GM19468 (cell line): ENCODE data around the gene TRAM2.

Experiments used
- ATAC-seq: cut with Tn5 transposase; IDR thresholded peaks from one replicate; pipeline ENCODE4 v1.9.1; 2021; ENCODE audit warnings: mild to moderate bottlenecking, moderate library complexity, moderate number of reproducible peaks; ENCODE audit not compliant: unreplicated experiment; ENCODE audit errors: extremely low read depth

TRAM2 gene

GRCh38 chr6:52571099-52571755 is 5.6 kb downstream of the TRAM2 start:
- no peak for ATAC-seq

GRCh38 chr6:52570291-52570700 is 6.6 kb downstream of the TRAM2 start:
- ATAC-seq, result no peak

- no peak for ATAC-seq
These were observed 8.5 kb downstream of the TRAM2 start for GRCh38 chr6:52568320-52568719.

- no peak for ATAC-seq
These were observed 10.0 kb downstream of the TRAM2 start for GRCh38 chr6:52566853-52567279.

GRCh38 chr6:52566201-52566600 is 10.7 kb downstream of the TRAM2 start:
- ATAC-seq, result peak; percentile 68

- no peak for ATAC-seq
These were observed 12.0 kb downstream of the TRAM2 start for GRCh38 chr6:52564856-52565255.

- no peak for ATAC-seq
These were observed 13.9 kb downstream of the TRAM2 start for GRCh38 chr6:52562911-52563310.

- ATAC-seq, result no peak
These were observed 16.4 kb downstream of the TRAM2 start for GRCh38 chr6:52560462-52560861.

GRCh38 chr6:52558266-52559000 is 18.4 kb downstream of the TRAM2 start:
- no peak for ATAC-seq

GRCh38 chr6:52557389-52558265 is 19.2 kb downstream of the TRAM2 start:
- ATAC-seq, result no peak

- ATAC-seq, result no peak
These were observed 21.2 kb downstream of the TRAM2 start for GRCh38 chr6:52555518-52556233.

GRCh38 chr6:52554684-52555280 is 22.1 kb downstream of the TRAM2 start:
- no peak for ATAC-seq

GRCh38 chr6:52553719-52554118 is 23.1 kb downstream of the TRAM2 start:
- no peak for ATAC-seq

GRCh38 chr6:52553158-52553557 is 23.7 kb downstream of the TRAM2 start:
- no peak for ATAC-seq

GRCh38 chr6:52552278-52552643 is 24.6 kb downstream of the TRAM2 start:
- peak; percentile 85 for ATAC-seq

- ATAC-seq, result no peak
These were observed 25.2 kb downstream of the TRAM2 start for GRCh38 chr6:52551483-52552277.

- ATAC-seq, result no peak
These were observed 26.0 kb downstream of the TRAM2 start for GRCh38 chr6:52550870-52551269.

- ATAC-seq, result no peak
These were observed 26.8 kb downstream of the TRAM2 start for GRCh38 chr6:52550014-52550575.

GRCh38 chr6:52549428-52549827 is 27.4 kb downstream of the TRAM2 start:
- ATAC-seq, result no peak
